HepG2 (cell line): ENCODE measurements around the gene SYNJ2. TPM values are rescaled to one million over a fixed set of nuclear protein-coding genes. Genes with fewer than 3 reads are reported as not detected.

Experiments used
- ATF1 ChIP-seq: IDR thresholded peaks from 2 replicates; pipeline ENCODE4 v1.6.1; 2016; ENCODE audit warnings: mild to moderate bottlenecking, control low read depth
- ATM ChIP-seq: fragments of 450-650 bp; IDR thresholded peaks from 2 replicates; pipeline ENCODE4 v1.7.1; 2017; ENCODE audit warnings: mild to moderate bottlenecking, borderline replicate concordance
- EP300 ChIP-seq, 3 experiments: sonication (generic) in 1 of 3; formaldehyde crosslinking in 1 of 3; IDR thresholded peaks; 2 replicates each; pipeline versions ENCODE4 v1.5.1 to v1.6.1; 2011 to 2020; ENCODE audit warnings: low read depth in 2 of 3, low read length in 2 of 3, borderline replicate concordance in 1 of 3, improper control_type of control experiment in 1 of 3, mild to moderate bottlenecking in 1 of 3, missing genetic modification reagents in 1 of 3, moderate library complexity in 1 of 3
- FOXA1 ChIP-seq, 2 experiments: fragments of 450-650 bp in 1 of 2; sonication (generic) in 1 of 2; formaldehyde crosslinking in 1 of 2; IDR thresholded peaks; 2 replicates each; pipeline versions ENCODE4 v1.4.0 to v1.6.1; 2016 to 2020; ENCODE audit warnings: missing genetic modification reagents in 1 of 2
- HNRNPK ChIP-seq: fragments of 200-400 bp; formaldehyde crosslinking; IDR thresholded peaks from 2 replicates; pipeline ENCODE4 v1.6.1; 2018; ENCODE audit warnings: low read length, low read depth, moderate library complexity, mild to moderate bottlenecking; ENCODE audit not compliant: poor library complexity, severe bottlenecking
- HNRNPL ChIP-seq: fragments of 200-400 bp; formaldehyde crosslinking; IDR thresholded peaks from 2 replicates; pipeline ENCODE4 v1.6.1; 2017; ENCODE audit warnings: mild to moderate bottlenecking, low read depth, low read length
- KDM5B ChIP-seq: sonication (generic); formaldehyde crosslinking; IDR thresholded peaks from 2 replicates; pipeline ENCODE4 v1.4.0; 2020; ENCODE audit warnings: missing genetic modification reagents, mild to moderate bottlenecking, borderline replicate concordance
- KLF13 ChIP-seq: sonication (generic); formaldehyde crosslinking; IDR thresholded peaks from 2 replicates; pipeline ENCODE4 v1.4.0; 2020; ENCODE audit warnings: mild to moderate bottlenecking, missing genetic modification reagents
- MED13 ChIP-seq: sonication (generic); formaldehyde crosslinking; IDR thresholded peaks from 2 replicates; pipeline ENCODE4 v1.5.0; 2020; ENCODE audit warnings: missing genetic modification reagents
- MYNN ChIP-seq: sonication (generic); formaldehyde crosslinking; IDR thresholded peaks from 2 replicates; pipeline ENCODE4 v1.4.0; 2020; ENCODE audit warnings: mild to moderate bottlenecking, low read depth, missing genetic modification reagents
- NFKBIZ ChIP-seq: IDR thresholded peaks from 2 replicates; pipeline ENCODE4 v1.6.1; 2018; ENCODE audit warnings: missing genetic modification reagents, missing compliant biosample characterization
- RAD51 ChIP-seq: fragments of 450-650 bp; IDR thresholded peaks from 2 replicates; pipeline ENCODE4 v1.6.1; 2016; ENCODE audit warnings: borderline replicate concordance
- RNF2 ChIP-seq: fragments of 450-650 bp; conservative IDR thresholded peaks from 2 replicates; pipeline ENCODE4 v1.6.1; 2016; ENCODE audit warnings: low read depth
- SALL1 ChIP-seq: sonication (generic); formaldehyde crosslinking; IDR thresholded peaks from 2 replicates; pipeline ENCODE4 v1.8.0; 2022; ENCODE audit warnings: mild to moderate bottlenecking, missing genetic modification reagents
- SPEN ChIP-seq: sonication (generic); formaldehyde crosslinking; IDR thresholded peaks from 2 replicates; pipeline ENCODE4 v1.5.1; 2020; ENCODE audit warnings: low read depth, mild to moderate bottlenecking, missing genetic modification reagents
- TP53 ChIP-seq: sonication (generic); formaldehyde crosslinking; conservative IDR thresholded peaks from 2 replicates; pipeline ENCODE4 v1.4.0; 2020; ENCODE audit warnings: missing genetic modification reagents
- ZBTB8A ChIP-seq: sonication (generic); formaldehyde crosslinking; IDR thresholded peaks from 2 replicates; pipeline ENCODE4 v1.4.0; 2020; ENCODE audit warnings: mild to moderate bottlenecking, low read depth, missing genetic modification reagents, borderline replicate concordance
- ZNF34 ChIP-seq: sonication (generic); formaldehyde crosslinking; IDR thresholded peaks from 2 replicates; pipeline ENCODE4 v1.4.0; 2020; ENCODE audit warnings: mild to moderate bottlenecking, missing genetic modification reagents, borderline replicate concordance
- ZNF451 ChIP-seq: sonication (generic); formaldehyde crosslinking; IDR thresholded peaks from 2 replicates; pipeline ENCODE4 v1.5.0; 2020; ENCODE audit warnings: mild to moderate bottlenecking, missing genetic modification reagents
- ZNF558 ChIP-seq: sonication (generic); formaldehyde crosslinking; IDR thresholded peaks from 2 replicates; pipeline ENCODE4 v1.9.0; 2022; ENCODE audit warnings: mild to moderate bottlenecking, missing genetic modification reagents, borderline replicate concordance
- ZNF768 ChIP-seq: sonication (generic); formaldehyde crosslinking; IDR thresholded peaks from 2 replicates; pipeline ENCODE4 v1.4.0; 2020; ENCODE audit warnings: missing genetic modification reagents
- polyA plus RNA-seq, 8 experiments: library from polyadenylated mRNA; depleted of rRNA in 3 of 8; stranded (reverse) in 7 of 8; unstranded in 1 of 8; fragments of >200 nt; fragmentation: Illumina TruSeq in 4 of 8; extraction: Trizol in 4 of 8; gene quantifications; 2 replicates each; pipeline versions ENCODE4 v1.2.1 to v1.2.3, GENCODE V29; 2011 to 2016; ENCODE audit warnings: low read depth in 4 of 8, missing spikeins in 1 of 8, mixed read lengths in 1 of 8; ENCODE audit not compliant: insufficient read depth in 1 of 8
- total RNA-seq, 5 experiments: library from RNA; depleted of rRNA; stranded (reverse); fragments of >200 nt; fragmentation: Illumina TruSeq; extraction: Trizol; gene quantifications; 2 replicates each; pipeline ENCODE4 v1.2.3, GENCODE V29; 2016; ENCODE audit warnings: low read depth in 1 of 5
- TF ChIP-seq, protein P1 (sequence below): sonication (generic); formaldehyde crosslinking; IDR thresholded peaks from 2 replicates; pipeline ENCODE4 v1.8.1; 2022; ENCODE audit warnings: low read depth, mild to moderate bottlenecking, missing genetic modification reagents
- TF ChIP-seq, protein P2 (sequence below): sonication (generic); formaldehyde crosslinking; IDR thresholded peaks from 2 replicates; pipeline ENCODE4 v1.5.1; 2020; ENCODE audit warnings: mild to moderate bottlenecking, missing genetic modification reagents, moderate library complexity
- TF ChIP-seq, protein P3 (sequence below): sonication (generic); formaldehyde crosslinking; IDR thresholded peaks from 2 replicates; pipeline ENCODE4 v1.8.0; 2022; ENCODE audit warnings: missing genetic modification reagents, low read depth, mild to moderate bottlenecking, borderline replicate concordance

The SYNJ2 gene
- total and polyA plus RNA-seq, 2 of the 13 experiments (the other 11 are each of a cell fraction or from before 2014, with no cell fraction given) = 39.1 to 57.6 TPM

- TF ChIP-seq SPEN (peak; percentile 60; the same call in 1 of the 2 replicates), ZNF768 (no peak), NFKBIZ (CRISPR knock-in tag) (peak; percentile 99), MYNN (CRISPR knock-in tag) (no peak), MED13 (CRISPR knock-in tag) (peak; percentile 82), ATM (0 out of 2 replicates have a peak, but pooled peaks have one; percentile 14), FOXA1 (IDR thresholded peaks at IDR 0.05) (peak; percentile 88), FOXA1 (CRISPR knock-in tag; IDR thresholded peaks at IDR 0.05) (peak; percentile 98), TP53 (CRISPR knock-in tag) (peak; percentile 61; the same call in 1 of the 2 replicates), KDM5B (no peak), ZNF558 (no peak), RAD51 (no peak), EP300 (IDR thresholded peaks at IDR 0.05; ENCODE audit: low read depth in 2 of 2, low read length in 2 of 2) (peak; percentile 96 to 99), EP300 (CRISPR knock-in tag; IDR thresholded peaks at IDR 0.05; ENCODE audit: borderline replicate concordance) (peak; percentile 98), KLF13 (CRISPR knock-in tag) (no peak), ATF1 (CRISPR knock-in tag) (peak; percentile 66; the same call in 1 of the 2 replicates), HNRNPK (no peak), ZNF451 (no peak), SALL1 (CRISPR knock-in tag) (peak; percentile 94), RNF2 (no peak), ZBTB8A (CRISPR knock-in tag) (no peak), HNRNPL (no peak), ZNF34 (CRISPR knock-in tag) (peak; percentile 34; the same call in 1 of the 2 replicates)
- TF ChIP-seq, protein P1, sequence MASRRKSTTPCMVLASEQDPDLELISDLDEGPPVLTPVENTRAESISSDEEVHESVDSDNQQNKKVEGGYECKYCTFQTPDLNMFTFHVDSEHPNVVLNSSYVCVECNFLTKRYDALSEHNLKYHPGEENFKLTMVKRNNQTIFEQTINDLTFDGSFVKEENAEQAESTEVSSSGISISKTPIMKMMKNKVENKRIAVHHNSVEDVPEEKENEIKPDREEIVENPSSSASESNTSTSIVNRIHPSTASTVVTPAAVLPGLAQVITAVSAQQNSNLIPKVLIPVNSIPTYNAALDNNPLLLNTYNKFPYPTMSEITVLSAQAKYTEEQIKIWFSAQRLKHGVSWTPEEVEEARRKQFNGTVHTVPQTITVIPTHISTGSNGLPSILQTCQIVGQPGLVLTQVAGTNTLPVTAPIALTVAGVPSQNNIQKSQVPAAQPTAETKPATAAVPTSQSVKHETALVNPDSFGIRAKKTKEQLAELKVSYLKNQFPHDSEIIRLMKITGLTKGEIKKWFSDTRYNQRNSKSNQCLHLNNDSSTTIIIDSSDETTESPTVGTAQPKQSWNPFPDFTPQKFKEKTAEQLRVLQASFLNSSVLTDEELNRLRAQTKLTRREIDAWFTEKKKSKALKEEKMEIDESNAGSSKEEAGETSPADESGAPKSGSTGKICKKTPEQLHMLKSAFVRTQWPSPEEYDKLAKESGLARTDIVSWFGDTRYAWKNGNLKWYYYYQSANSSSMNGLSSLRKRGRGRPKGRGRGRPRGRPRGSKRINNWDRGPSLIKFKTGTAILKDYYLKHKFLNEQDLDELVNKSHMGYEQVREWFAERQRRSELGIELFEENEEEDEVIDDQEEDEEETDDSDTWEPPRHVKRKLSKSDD (CRISPR knock-in tag) = 0 out of 2 replicates have a peak, but pooled peaks have one; percentile 26
- TF ChIP-seq, protein P2, sequence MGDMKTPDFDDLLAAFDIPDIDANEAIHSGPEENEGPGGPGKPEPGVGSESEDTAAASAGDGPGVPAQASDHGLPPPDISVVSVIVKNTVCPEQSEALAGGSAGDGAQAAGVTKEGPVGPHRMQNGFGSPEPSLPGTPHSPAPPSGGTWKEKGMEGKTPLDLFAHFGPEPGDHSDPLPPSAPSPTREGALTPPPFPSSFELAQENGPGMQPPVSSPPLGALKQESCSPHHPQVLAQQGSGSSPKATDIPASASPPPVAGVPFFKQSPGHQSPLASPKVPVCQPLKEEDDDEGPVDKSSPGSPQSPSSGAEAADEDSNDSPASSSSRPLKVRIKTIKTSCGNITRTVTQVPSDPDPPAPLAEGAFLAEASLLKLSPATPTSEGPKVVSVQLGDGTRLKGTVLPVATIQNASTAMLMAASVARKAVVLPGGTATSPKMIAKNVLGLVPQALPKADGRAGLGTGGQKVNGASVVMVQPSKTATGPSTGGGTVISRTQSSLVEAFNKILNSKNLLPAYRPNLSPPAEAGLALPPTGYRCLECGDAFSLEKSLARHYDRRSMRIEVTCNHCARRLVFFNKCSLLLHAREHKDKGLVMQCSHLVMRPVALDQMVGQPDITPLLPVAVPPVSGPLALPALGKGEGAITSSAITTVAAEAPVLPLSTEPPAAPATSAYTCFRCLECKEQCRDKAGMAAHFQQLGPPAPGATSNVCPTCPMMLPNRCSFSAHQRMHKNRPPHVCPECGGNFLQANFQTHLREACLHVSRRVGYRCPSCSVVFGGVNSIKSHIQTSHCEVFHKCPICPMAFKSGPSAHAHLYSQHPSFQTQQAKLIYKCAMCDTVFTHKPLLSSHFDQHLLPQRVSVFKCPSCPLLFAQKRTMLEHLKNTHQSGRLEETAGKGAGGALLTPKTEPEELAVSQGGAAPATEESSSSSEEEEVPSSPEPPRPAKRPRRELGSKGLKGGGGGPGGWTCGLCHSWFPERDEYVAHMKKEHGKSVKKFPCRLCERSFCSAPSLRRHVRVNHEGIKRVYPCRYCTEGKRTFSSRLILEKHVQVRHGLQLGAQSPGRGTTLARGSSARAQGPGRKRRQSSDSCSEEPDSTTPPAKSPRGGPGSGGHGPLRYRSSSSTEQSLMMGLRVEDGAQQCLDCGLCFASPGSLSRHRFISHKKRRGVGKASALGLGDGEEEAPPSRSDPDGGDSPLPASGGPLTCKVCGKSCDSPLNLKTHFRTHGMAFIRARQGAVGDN = no peak
- TF ChIP-seq, protein P3, sequence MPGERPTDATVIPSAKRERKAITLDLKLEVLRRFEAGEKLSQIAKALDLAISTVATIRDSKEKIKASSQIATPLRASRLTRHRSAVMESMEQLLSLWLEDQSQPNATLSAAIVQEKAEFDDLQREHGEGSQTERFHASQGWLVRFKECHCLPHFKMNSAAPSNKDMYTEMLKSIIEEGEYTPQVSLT = no peak
Measured at GRCh38 chr6:158011478-158011920, 29.8 kb downstream of the SYNJ2 start (continued).
